GM12892 (cell line): ENCODE measurements around the gene ME3.

Experiments used
- DNase-seq: peaks from one replicate; pipeline ENCODE4 v3.0.0; 2011; ENCODE audit not compliant: insufficient read length
- FAIRE-seq: peaks from 2 replicates; lab custom pipeline; 2011; peaks lifted over from hg19 to GRCh38; lab: Jason Lieb, UNC
- POLR2A ChIP-seq: IDR thresholded peaks from 2 replicates; pipeline ENCODE4 v1.6.1; 2011; ENCODE audit warnings: low read depth, low read length, control low read depth
- POLR2AphosphoS5 ChIP-seq: IDR thresholded peaks from 2 replicates; pipeline ENCODE4 v1.6.1; 2011; ENCODE audit warnings: low read depth, low read length, control low read depth
- TAF1 ChIP-seq: IDR thresholded peaks from 2 replicates; pipeline ENCODE4 v1.6.1; 2011; ENCODE audit warnings: low read depth, mild to moderate bottlenecking, control low read depth, low read length, borderline replicate concordance

Gene ME3

DNA sequence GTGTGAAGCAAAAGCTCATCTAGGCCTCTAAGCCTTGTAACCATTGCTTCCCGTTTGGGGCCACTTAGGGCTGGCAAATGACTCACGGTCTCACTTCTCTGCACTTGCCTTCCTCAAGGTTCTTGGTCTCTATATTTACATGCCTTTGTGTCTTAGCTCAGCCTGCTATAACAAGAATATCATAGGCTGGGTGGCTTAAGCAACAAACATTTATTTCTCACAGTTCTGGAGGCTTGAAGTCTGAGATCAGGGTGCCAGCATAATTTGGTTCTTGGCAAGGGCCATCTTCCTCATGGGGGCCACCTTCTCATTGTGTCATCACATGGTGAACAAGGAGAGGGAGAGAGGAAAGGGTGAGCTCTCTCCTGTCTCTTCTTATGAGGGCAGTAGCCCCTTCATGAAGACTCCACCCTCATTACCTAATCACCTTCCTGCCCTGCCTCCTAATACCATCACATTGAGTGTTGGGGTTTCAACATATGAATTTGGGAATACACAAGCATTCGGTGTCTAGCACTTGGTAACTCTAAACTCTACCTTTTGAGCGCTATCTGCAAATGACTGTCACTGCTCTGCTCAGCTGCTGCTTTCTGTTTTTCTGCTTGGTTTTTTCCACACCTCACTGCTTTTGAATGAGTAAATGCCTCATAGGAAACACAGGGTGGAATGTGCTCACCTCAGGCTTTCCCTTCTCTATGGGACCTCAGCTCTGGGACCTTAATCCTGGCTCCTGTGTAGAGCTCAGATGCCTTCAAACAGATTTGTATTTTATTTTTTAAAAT lies 16.2 kb upstream of the ME3 start:
- DNase-seq (no peak), FAIRE-seq (peak; percentile 94)
- no peak for TF ChIP-seq TAF1
- TF ChIP-seq POLR2A: no peak

GRCh38 chr11:86687185-86687778 lies 14.9 kb upstream of the ME3 start:
- peak; percentile 87 for FAIRE-seq
- TF ChIP-seq POLR2AphosphoS5 (no peak), POLR2A (no peak), TAF1 (no peak)
- DNase-seq: no peak

GRCh38 chr11:86686531-86686930 lies 14.1 kb upstream of the ME3 start:
- TF ChIP-seq POLR2A: no peak
- TF ChIP-seq POLR2AphosphoS5: no peak
- no peak for TF ChIP-seq TAF1
- peak; percentile 66 for FAIRE-seq

DNA sequence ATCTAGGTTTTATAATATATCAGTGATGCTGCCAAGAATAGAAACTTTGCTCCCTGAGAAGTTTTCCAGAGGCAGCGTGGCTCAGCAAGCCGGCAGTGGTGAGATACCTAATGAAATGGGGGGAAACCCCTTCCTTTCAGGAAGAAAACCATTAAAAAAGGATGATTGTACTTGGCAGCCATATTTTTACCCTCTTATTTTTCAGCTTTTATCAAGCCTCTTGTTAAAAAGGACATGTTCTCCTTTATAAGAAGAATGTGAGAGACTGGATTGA lies 9.0 kb upstream of the ME3 start:
- DNase-seq (no peak), FAIRE-seq (no peak)
- no peak for TF ChIP-seq POLR2A

More at GRCh38 chr11:86686531-86686930, 14.1 kb upstream of the ME3 start:
- no peak for DNase-seq

- no peak for DNase-seq
- no peak for TF ChIP-seq POLR2AphosphoS5
- TF ChIP-seq TAF1: no peak
- no peak for TF ChIP-seq POLR2A
- peak; percentile 60 for FAIRE-seq
These were observed 8.5 kb upstream of the ME3 start for GRCh38 chr11:86680716-86681482.

- TF ChIP-seq TAF1: no peak
- TF ChIP-seq POLR2A: no peak
- TF ChIP-seq POLR2AphosphoS5: no peak
- DNase-seq (no peak), FAIRE-seq (no peak)
These were observed 6.4 kb upstream of the ME3 start for GRCh38 chr11:86678823-86679222.

GRCh38 chr11:86678296-86678695 lies 5.9 kb upstream of the ME3 start:
- no peak for TF ChIP-seq TAF1
- TF ChIP-seq POLR2AphosphoS5: no peak
- TF ChIP-seq POLR2A: no peak
- FAIRE-seq: no peak
- no peak for DNase-seq

GRCh38 chr11:86676533-86677154 lies 4.2 kb upstream of the ME3 start:
- DNase-seq: no peak
- no peak for TF ChIP-seq POLR2AphosphoS5
- no peak for TF ChIP-seq POLR2A
- no peak for TF ChIP-seq TAF1
- no peak for FAIRE-seq

GRCh38 chr11:86676010-86676409 lies 3.6 kb upstream of the ME3 start:
- no peak for DNase-seq
- TF ChIP-seq TAF1 (no peak), POLR2AphosphoS5 (no peak), POLR2A (no peak)
- no peak for FAIRE-seq

GRCh38 chr11:86675017-86675416 lies 2.6 kb upstream of the ME3 start:
- DNase-seq (no peak), FAIRE-seq (no peak)
- TF ChIP-seq POLR2AphosphoS5 (no peak), TAF1 (no peak), POLR2A (no peak)
